HepG2 (cell line): ENCODE data around the gene NCOA7. TPM values are rescaled to one million over a fixed set of nuclear protein-coding genes. Genes with fewer than 3 reads are reported as not detected.
A peak's percentile ranks its signal among the peaks of the same experiment; 100 is the strongest.

Source experiments
- BRD4 ChIP-seq: sonication (generic); formaldehyde crosslinking; IDR thresholded peaks from 2 replicates; pipeline ENCODE4 v1.4.0; 2020; ENCODE audit warnings: missing genetic modification reagents
- CCAR2 ChIP-seq: fragments of 200-400 bp; formaldehyde crosslinking; optimal IDR thresholded peaks from 2 replicates; pipeline ENCODE3; 2018; ENCODE audit warnings: low read depth, mild to moderate bottlenecking, low read length, moderate library complexity
- FOXP4 ChIP-seq: sonication (generic); formaldehyde crosslinking; IDR thresholded peaks from 2 replicates; pipeline ENCODE4 v1.4.0; 2020; ENCODE audit warnings: missing genetic modification reagents
- MIER3 ChIP-seq: IDR thresholded peaks from 2 replicates; pipeline ENCODE4 v1.6.1; 2016; ENCODE audit warnings: missing compliant biosample characterization, borderline replicate concordance
- MTERF4 ChIP-seq: sonication (generic); formaldehyde crosslinking; IDR thresholded peaks from 2 replicates; pipeline ENCODE4 v1.8.0; 2023; ENCODE audit warnings: mild to moderate bottlenecking, missing genetic modification reagents
- RARG ChIP-seq: sonication (generic); formaldehyde crosslinking; IDR thresholded peaks from 2 replicates; pipeline ENCODE4 v1.4.0; 2020; ENCODE audit warnings: low read depth, mild to moderate bottlenecking, missing genetic modification reagents
- SRSF1 ChIP-seq: fragments of 200-400 bp; formaldehyde crosslinking; optimal IDR thresholded peaks from 2 replicates; pipeline ENCODE3; 2017; ENCODE audit warnings: mild to moderate bottlenecking, low read depth, low read length, moderate library complexity
- ZIK1 ChIP-seq: sonication (generic); formaldehyde crosslinking; IDR thresholded peaks from 2 replicates; pipeline ENCODE4 v1.5.0; 2020; ENCODE audit warnings: mild to moderate bottlenecking, low read depth, missing genetic modification reagents, borderline replicate concordance
- ZNF430 ChIP-seq: sonication (generic); formaldehyde crosslinking; IDR thresholded peaks from 2 replicates; pipeline ENCODE4 v1.9.0; 2021; ENCODE audit warnings: mild to moderate bottlenecking, missing genetic modification reagents
- ZNF556 ChIP-seq: sonication (generic); formaldehyde crosslinking; IDR thresholded peaks from 2 replicates; pipeline ENCODE4 v1.4.0; 2020; ENCODE audit warnings: mild to moderate bottlenecking, missing genetic modification reagents, borderline replicate concordance
- ZNF598 ChIP-seq: sonication (generic); formaldehyde crosslinking; IDR thresholded peaks from 2 replicates; pipeline ENCODE4 v1.5.1; 2020; ENCODE audit warnings: mild to moderate bottlenecking, missing genetic modification reagents, borderline replicate concordance
- ZNF629 ChIP-seq: sonication (generic); formaldehyde crosslinking; conservative IDR thresholded peaks from 2 replicates; pipeline ENCODE4 v1.5.0; 2020; ENCODE audit warnings: missing genetic modification reagents
- ZNF781 ChIP-seq: sonication (generic); formaldehyde crosslinking; IDR thresholded peaks from 2 replicates; pipeline ENCODE4 v1.5.1; 2020; ENCODE audit warnings: borderline replicate concordance, mild to moderate bottlenecking, missing genetic modification reagents; ENCODE audit errors: not compliant biosample characterization
- polyA plus RNA-seq, 8 experiments: library from polyadenylated mRNA; depleted of rRNA in 3 of 8; stranded (reverse) in 7 of 8; unstranded in 1 of 8; fragments of >200 nt; fragmentation: Illumina TruSeq in 4 of 8; extraction: Trizol in 4 of 8; gene quantifications; 2 replicates each; pipeline versions ENCODE4 v1.2.1 to v1.2.3, GENCODE V29; 2011 to 2016; ENCODE audit warnings: low read depth in 4 of 8, missing spikeins in 1 of 8, mixed read lengths in 1 of 8; ENCODE audit not compliant: insufficient read depth in 1 of 8
- total RNA-seq, 5 experiments: library from RNA; depleted of rRNA; stranded (reverse); fragments of >200 nt; fragmentation: Illumina TruSeq; extraction: Trizol; gene quantifications; 2 replicates each; pipeline ENCODE4 v1.2.3, GENCODE V29; 2016; ENCODE audit warnings: low read depth in 1 of 5
- TF ChIP-seq, protein P1 (sequence below): sonication (generic); formaldehyde crosslinking; IDR thresholded peaks from 2 replicates; pipeline ENCODE4 v1.8.0; 2022; ENCODE audit warnings: mild to moderate bottlenecking, missing genetic modification reagents, moderate library complexity
- TF ChIP-seq, protein P2 (sequence below): sonication (generic); formaldehyde crosslinking; IDR thresholded peaks from 2 replicates; pipeline ENCODE4 v1.4.0; 2020; ENCODE audit warnings: mild to moderate bottlenecking, missing genetic modification reagents, borderline replicate concordance
- TF ChIP-seq, protein P3 (sequence below): sonication (generic); formaldehyde crosslinking; conservative IDR thresholded peaks from 2 replicates; pipeline ENCODE4 v1.4.0; 2020; ENCODE audit warnings: missing genetic modification reagents

Gene NCOA7
- total and polyA plus RNA-seq, 2 of the 13 experiments (the other 11 are each of a cell fraction or from before 2014, with no cell fraction given): 13.6 to 20.8 TPM

DNA sequence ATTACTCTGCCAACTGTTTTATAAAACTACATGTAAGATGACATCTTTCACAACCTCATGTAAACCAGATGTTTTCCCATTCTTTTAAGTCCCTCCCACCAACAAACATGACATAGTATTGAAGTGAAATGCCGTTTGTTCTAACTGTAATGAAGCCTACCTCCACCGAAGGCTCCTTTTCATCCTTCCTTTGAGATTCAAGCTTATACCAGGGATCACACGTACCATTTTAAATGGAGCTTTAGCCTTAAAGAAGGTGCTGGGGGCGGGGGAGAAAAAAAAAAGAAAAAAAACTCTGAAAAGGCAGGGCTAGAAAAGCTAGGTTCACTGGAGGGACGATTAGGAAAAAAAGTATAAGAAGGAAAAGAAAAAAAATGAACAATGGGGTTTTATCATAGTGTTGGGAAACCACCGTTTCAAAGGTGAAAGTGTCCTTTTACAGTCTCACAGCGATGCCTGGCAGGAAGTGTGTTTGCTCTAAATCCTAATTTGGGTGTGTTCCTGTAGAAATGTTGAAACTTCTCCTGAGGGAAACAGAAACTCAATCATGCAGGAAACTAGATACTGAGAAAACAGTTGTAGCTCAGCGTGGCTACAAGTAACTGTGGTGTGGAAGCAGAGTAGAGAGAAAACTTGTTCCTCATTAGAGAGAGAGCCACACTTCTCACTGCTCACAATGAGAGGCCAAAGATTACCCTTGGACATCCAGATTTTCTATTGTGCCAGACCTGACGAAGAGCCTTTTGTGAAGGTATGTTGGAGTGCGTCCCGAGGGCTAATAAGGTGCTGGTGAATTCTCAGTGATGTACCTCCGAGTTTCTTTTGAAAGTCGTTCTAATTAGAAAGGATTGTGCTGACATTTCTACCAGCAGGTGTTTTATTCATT is 128.2 kb downstream of the NCOA7 start (continued):
- no peak for TF ChIP-seq ZNF781 (CRISPR knock-in tag)
- TF ChIP-seq, protein P1, sequence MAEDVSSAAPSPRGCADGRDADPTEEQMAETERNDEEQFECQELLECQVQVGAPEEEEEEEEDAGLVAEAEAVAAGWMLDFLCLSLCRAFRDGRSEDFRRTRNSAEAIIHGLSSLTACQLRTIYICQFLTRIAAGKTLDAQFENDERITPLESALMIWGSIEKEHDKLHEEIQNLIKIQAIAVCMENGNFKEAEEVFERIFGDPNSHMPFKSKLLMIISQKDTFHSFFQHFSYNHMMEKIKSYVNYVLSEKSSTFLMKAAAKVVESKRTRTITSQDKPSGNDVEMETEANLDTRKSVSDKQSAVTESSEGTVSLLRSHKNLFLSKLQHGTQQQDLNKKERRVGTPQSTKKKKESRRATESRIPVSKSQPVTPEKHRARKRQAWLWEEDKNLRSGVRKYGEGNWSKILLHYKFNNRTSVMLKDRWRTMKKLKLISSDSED: no peak
- TF ChIP-seq MTERF4: no peak
- peak; percentile 65 for TF ChIP-seq FOXP4 (CRISPR knock-in tag)
- TF ChIP-seq, protein P2, sequence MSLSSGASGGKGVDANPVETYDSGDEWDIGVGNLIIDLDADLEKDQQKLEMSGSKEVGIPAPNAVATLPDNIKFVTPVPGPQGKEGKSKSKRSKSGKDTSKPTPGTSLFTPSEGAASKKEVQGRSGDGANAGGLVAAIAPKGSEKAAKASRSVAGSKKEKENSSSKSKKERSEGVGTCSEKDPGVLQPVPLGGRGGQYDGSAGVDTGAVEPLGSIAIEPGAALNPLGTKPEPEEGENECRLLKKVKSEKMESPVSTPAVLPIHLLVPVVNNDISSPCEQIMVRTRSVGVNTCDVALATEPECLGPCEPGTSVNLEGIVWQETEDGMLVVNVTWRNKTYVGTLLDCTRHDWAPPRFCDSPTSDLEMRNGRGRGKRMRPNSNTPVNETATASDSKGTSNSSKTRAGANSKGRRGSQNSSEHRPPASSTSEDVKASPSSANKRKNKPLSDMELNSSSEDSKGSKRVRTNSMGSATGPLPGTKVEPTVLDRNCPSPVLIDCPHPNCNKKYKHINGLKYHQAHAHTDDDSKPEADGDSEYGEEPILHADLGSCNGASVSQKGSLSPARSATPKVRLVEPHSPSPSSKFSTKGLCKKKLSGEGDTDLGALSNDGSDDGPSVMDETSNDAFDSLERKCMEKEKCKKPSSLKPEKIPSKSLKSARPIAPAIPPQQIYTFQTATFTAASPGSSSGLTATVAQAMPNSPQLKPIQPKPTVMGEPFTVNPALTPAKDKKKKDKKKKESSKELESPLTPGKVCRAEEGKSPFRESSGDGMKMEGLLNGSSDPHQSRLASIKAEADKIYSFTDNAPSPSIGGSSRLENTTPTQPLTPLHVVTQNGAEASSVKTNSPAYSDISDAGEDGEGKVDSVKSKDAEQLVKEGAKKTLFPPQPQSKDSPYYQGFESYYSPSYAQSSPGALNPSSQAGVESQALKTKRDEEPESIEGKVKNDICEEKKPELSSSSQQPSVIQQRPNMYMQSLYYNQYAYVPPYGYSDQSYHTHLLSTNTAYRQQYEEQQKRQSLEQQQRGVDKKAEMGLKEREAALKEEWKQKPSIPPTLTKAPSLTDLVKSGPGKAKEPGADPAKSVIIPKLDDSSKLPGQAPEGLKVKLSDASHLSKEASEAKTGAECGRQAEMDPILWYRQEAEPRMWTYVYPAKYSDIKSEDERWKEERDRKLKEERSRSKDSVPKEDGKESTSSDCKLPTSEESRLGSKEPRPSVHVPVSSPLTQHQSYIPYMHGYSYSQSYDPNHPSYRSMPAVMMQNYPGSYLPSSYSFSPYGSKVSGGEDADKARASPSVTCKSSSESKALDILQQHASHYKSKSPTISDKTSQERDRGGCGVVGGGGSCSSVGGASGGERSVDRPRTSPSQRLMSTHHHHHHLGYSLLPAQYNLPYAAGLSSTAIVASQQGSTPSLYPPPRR (CRISPR knock-in tag): peak; percentile 36; the same call in 1 of the 2 replicates
- TF ChIP-seq ZIK1 (CRISPR knock-in tag): no peak
- TF ChIP-seq MIER3 (CRISPR knock-in tag): no peak
- TF ChIP-seq ZNF629 (CRISPR knock-in tag): no peak
- no peak for TF ChIP-seq RARG (CRISPR knock-in tag)
- TF ChIP-seq CCAR2: no peak
- TF ChIP-seq ZNF556: no peak
- no peak for TF ChIP-seq ZNF430 (CRISPR knock-in tag)
- no peak for TF ChIP-seq SRSF1
- TF ChIP-seq ZNF598 (CRISPR knock-in tag): no peak
- TF ChIP-seq BRD4: no peak
- TF ChIP-seq, protein P3, sequence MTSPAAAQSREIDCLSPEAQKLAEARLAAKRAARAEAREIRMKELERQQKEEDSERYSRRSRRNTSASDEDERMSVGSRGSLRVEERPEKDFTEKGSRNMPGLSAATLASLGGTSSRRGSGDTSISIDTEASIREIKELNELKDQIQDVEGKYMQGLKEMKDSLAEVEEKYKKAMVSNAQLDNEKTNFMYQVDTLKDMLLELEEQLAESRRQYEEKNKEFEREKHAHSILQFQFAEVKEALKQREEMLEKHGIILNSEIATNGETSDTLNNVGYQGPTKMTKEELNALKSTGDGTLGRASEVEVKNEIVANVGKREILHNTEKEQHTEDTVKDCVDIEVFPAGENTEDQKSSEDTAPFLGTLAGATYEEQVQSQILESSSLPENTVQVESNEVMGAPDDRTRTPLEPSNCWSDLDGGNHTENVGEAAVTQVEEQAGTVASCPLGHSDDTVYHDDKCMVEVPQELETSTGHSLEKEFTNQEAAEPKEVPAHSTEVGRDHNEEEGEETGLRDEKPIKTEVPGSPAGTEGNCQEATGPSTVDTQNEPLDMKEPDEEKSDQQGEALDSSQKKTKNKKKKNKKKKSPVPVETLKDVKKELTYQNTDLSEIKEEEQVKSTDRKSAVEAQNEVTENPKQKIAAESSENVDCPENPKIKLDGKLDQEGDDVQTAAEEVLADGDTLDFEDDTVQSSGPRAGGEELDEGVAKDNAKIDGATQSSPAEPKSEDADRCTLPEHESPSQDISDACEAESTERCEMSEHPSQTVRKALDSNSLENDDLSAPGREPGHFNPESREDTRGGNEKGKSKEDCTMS (CRISPR knock-in tag): no peak
